ENCODE results near the gene LRRC73.
"Not testable (repeated sequence)": the region's sequence is repeated elsewhere in the genome, so short reads cannot be mapped to it uniquely, and the experiment has no call there.

LRRC73 gene

DNA sequence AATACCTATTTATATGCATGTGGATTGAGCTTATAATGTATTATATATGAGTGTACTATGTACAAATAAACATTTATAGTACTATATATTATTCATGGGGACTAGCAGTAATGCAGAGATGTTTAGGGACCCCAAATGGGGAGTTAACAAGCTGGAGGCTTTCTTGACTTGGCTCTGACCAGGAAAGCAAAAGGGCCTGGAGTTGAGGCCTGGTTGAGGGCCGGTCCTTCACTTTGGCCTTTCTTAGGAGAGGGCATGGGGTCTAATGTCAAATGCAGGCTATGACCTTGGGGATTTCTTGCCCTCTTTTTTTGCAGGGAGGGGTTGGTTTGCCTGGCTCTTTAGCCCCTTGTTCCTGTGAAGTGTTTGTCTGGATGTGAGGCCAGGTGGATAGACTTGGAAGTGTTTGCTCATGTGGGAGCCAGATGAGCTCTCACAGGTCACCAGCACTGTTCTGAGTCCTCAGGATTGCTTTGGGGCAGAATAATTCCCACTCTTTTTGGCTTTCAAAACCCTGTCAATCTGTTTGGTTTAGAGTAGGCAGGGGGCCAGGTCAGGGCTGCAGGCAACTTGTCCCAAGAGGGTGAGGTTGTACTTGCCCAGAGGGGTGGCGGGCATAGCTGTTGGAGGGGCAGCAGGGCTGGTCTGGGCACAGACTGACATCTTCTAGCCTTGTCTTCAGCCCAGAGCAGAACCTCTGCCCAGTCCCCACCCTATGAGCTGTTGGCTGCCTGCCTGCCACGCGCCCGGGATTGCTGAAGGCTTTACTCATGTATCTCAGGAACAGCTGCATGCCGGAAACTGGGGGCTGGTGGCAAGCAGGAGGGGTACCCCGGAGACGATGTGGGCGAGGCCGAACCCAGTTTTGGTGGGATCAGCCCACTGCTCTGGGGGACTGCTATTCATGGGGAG lies 18.1 kb downstream of the LRRC73 start:
- DNase-seq = peak; percentile 74

DNA sequence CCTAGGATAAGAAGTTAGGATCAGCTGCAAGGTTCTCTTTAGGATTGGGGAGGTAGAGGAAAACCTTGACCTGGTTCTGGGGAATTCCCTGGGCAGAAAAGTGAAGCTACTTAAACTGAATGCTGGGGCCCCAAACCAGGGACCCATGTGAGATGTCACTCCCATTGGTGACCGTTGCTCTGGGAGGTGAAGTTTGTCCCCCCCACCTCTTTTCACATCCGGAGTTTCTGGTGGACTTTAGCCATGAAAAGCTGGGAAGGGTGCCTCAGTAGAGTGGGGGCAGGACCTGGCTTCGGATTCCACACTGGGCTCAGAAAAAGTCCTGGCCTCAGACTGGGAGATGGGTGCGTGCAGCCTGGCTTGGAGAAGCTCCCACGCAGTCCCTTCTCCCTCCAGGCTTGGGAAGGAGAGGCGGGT lies 19.6 kb downstream of the LRRC73 start:
- DNase-seq = no peak

- no peak for DNase-seq
Observed at GRCh38 chr6:43489277-43490072, 20.7 kb downstream of the LRRC73 start.

DNA sequence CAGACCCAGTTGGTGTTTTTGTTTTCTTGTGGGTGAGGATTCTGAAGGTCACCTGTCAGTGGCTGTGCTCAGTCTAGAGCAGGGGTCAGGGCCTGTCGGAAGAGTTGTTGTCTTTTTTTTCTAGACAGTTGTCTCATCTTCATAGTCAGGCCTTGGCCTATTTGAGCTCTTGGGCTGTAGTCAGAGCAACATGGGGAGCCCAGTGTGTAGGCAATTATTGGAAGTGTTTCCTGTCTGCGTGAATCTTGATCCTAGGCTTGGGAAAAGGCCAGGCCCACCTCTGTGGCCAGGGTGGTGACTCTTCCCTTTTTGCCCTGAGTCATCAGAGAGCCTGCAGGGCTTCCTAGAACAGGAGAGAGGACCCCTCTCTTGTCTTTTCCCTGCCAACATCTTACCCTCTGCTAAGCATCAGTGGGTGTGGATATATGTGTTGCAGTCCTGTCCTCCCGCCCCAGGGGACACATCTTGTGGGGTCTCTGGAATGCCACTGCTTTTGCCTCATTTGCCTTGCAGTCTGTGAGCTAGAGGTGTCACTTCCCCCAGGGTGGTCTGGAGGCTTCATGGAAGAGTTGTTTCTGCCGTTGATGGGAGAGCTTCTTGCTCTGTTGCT lies 21.4 kb downstream of the LRRC73 start:
- peak; percentile 28 for DNase-seq

GRCh38 chr6:43481591-43482236 lies 28.4 kb downstream of the LRRC73 start:
- DNase-seq = no peak

- no peak for DNase-seq
Observed at GRCh38 chr6:43481075-43481474, 29.1 kb downstream of the LRRC73 start.

DNA sequence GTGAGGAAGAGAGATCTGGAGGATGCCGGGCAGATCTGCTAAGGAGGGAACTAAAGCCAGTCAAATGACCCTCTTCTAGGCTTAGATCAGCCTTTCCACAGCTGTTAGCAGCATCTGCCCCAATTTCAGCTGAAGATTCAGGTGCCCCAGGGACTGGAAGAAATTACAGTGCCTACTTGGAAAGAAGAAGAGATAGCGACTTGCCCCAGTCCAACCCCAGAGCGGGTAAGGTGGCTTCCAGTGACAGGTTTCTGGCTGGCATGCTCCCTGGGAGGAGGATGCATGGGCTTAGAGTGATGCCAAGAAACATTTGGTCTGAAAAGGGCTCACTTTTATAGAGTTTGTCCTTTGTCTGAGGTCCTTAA lies 32.2 kb downstream of the LRRC73 start:
- DNase-seq = no peak

DNA sequence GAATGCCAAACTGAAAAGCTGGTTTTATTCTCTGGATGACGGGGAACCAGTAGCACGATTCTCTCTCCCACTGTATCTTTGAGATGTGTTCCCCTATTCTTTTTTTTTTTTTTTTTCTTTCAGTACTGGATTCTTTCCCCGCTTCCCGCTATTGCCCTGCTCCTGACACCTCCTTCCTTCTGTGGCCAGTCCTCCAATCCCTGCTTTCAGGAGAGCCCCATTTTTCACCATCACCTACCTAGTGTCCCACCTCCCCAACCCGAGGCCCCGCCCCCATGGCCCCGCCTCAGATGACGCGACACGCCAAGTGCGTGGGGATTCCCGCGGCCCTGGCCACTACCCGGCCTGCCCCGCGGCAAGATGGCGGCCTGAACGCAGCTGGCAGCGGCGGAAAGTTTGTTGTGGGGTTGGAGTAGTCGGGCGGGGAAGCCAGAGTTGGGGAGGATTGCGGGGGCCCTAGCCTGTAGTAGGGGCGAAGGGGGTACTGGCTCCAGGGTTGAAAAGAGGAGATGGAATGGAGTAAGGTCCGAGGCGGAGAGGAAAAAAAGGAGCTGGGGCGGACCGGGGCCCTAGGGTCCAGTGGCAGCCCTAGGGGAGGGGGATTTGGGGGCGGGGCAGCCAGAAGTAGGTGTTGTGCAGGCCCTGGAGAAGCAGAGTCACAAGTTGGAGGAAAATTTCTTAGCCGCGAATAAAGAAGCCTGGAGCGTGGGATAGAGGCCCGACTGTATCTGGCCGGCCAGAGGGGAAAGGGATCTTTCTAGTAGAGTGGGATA lies 32.7 kb downstream of the LRRC73 start, which contains the start of gene TJAP1:
Gene TJAP1, plus strand, starts transcription at position 336 of the 773 bp plus-strand sequence. CDS start 21,432 bp downstream, outside the sequence.
- peak; percentile 86 for DNase-seq

GRCh38 chr6:43476746-43477145 lies 33.4 kb downstream of the LRRC73 start:
- no peak for DNase-seq

- DNase-seq = no peak
Observed at GRCh38 chr6:43475516-43475915, 34.6 kb downstream of the LRRC73 start.

GRCh38 chr6:43472515-43472914 lies 37.6 kb downstream of the LRRC73 start:
- DNase-seq = no peak

DNA sequence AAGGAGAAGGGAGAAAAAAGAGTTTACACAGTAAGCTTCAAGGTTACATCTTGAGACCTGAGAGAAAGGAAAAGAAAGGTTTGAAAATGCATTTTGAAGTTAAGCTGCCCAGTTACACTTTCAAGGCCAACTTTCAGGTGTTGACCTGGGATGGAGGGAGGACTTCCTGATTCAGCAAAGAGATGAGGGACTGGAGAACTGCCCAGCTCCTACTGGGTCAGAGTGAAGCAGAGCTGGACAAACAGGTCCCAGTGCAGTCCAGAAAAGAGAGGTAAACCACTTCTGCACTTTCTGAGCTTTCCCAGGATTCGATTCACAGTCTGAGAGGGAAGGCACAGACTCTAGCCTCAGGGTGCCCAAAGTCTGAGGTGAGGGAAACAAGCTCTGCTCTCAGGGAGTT lies 38.7 kb downstream of the LRRC73 start:
- DNase-seq = no peak

DNA sequence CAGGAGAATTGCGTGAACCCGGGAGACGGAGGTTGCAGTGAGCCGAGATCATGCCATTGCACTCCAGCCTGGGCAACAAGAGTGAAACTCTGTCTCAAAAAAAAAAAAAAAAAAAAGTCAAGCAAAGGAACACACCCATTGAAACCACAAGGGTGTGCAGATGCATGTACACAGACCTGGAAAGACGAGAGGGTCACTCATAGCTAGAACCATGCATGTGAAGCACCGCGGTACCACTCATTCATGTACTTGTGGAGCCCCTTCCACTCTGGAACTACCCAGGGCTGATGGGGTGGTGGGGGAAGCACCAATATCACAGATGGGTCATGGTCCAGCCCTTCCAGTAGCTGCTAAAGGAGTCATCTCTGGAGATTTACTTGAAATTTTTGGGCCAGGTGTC lies 40.2 kb downstream of the LRRC73 start:
- DNase-seq = no peak

DNA sequence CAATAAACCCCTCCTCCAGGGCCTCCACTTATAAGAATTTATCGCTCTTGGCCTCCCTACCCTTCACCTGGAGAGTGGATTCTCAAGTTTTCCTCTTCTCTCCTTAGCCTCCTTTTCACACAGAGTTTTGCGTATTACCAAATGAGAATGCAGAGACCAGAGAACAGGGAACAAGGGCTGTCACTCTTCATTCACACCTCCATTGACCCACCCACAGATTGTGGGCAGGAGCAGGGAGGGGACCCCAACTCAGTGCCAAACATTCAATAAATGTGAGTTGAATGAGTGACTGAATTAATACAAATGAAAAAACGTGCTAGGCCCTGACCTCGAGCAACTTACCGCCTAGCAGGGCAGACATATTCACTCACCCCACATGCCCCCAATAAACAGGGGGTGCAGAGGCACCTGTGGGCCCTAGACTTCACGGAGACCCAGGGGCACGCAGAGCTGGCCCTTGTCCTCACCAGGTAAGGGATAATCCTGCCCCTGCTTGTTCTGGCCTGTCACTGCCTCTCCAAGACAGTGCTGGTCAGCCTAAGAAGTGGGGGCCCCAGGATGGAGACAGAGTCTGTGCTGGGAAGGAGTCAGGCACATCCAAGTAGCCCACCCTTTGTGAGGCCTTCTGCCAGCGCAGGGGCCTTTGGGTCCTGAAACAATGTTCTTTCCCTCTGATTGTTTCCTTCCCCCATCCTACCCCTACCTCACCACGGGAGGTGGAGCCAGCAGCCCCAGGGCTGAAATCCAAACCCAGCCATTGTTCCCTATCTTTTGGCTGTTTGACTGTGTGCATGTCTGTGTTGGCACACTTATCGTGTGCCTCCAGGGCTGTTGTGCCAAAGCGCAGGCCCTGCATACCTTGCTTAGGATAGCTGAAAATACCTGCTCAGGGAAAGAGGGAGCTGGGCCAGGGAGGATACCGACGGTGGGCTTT lies 41.1 kb downstream of the LRRC73 start:
- DNase-seq = no peak

DNA sequence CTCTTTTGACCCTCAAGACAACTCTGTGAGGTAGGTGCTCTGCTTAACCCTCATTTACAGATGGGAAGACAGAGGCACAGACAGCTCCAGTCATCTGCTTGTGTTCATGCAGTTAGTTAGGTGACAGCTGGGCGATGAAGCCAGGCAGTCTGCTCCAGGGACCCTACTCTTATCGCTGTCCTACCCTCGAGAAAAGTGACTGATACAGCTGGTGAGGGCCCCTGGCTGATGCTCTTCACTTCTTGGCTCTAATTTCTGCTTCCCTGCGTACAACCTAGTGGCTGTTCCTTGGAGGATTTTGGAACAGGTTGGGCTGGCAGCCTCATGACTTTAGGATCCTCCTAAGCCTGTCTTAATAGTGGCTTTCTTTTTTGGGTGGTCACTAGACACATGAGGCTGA lies 41.9 kb downstream of the LRRC73 start:
- no peak for DNase-seq

GRCh38 chr6:43467752-43468151 lies 42.4 kb downstream of the LRRC73 start:
- DNase-seq = no peak

DNA sequence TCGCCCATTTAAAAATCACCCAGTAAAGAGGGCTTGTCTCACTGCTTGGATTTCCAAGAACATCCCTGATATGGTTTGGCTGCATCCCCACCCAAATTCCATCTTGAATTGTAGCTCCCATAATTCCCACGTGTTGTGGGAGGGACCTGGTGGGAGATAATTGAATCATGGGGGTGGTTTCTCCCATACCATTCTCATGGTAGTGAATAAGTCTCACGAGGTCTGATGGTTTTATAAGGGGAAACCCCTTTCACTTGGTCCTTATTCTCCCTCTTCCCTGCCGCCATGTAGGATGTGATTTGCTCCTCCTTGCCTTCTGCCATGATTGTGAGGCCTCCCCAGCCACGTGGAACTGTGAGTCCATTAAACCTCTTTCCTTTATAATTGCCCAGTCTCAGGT lies 42.9 kb downstream of the LRRC73 start:
- not testable (repeated sequence) for DNase-seq

DNA sequence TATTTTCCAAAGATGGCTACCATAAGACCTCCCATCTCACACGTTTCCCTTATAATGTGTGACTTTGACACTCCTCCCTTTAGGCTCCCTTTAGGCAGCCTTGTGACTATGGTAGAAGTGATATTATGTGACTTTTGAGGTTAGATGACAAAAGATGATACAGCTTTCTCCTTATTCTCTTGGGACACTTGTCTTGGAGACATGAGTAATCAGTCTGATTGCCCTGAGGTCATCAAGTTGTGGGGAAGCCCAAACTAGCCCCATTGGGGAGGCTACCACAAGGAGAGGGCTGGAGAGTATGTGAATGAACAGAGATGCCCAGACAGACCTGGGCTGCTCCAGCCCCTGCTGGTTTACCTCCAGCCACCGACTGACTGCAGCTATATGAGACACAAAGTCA lies 44.2 kb downstream of the LRRC73 start:
- DNase-seq = no peak

DNA sequence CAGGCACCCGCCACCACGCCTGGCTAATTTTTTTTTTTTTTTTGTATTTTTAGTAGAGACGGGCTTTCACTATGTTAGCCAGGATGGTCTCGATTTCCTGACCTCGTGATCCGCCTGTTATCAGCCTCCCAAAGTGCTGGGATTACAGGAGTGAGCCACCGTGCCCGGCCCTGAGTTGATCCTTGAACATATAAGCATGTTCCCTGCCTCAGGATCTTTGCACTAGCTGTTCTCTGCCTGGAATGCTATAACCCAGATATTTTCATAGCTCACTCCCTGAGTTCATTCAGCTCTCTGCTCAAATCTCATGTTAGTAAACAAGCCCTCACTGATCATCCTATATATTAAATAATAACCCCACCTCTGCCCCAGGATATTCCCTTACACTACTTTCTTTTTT lies 45.8 kb downstream of the LRRC73 start:
- no peak for DNase-seq

- no peak for DNase-seq
Observed at GRCh38 chr6:43461936-43462335, 48.2 kb downstream of the LRRC73 start.

- no peak for DNase-seq
Observed at GRCh38 chr6:43460032-43460431, 50.1 kb downstream of the LRRC73 start.

All from fibroblast of skin of abdomen (primary cell).